Immature natural killer cell (primary cell): ENCODE measurements around the gene SEPTIN12. TPM values are rescaled to one million over a fixed set of nuclear protein-coding genes. Genes with fewer than 3 reads are reported as not detected.
A peak's percentile ranks its signal among the peaks of the same experiment; 100 is the strongest.

ENCODE experiments used
- DNase-seq, 3 donors: peaks; one replicate each; pipeline ENCODE4 v3.0.0; 2022; ENCODE audit warnings: mixed read lengths in 1 of 3
- H3K27ac Mint-ChIP-seq, 6 donors: one replicate each; pipeline ENCODE4 v1.8.0; 2020; ENCODE audit warnings: mixed read lengths in 6 of 6, mild to moderate bottlenecking in 5 of 6, inconsistent platforms in 4 of 6, moderate library complexity in 3 of 6
- H3K27me3 Mint-ChIP-seq, 3 donors: one replicate each; pipeline ENCODE4 v1.8.0; 2020 to 2021; ENCODE audit warnings: low read depth in 3 of 3, mild to moderate bottlenecking in 3 of 3, mixed read lengths in 3 of 3, moderate library complexity in 3 of 3, inconsistent platforms in 1 of 3
- H3K36me3 Mint-ChIP-seq, 3 donors: one replicate each; pipeline ENCODE4 v1.8.0; 2020; ENCODE audit warnings: mixed read lengths in 3 of 3, inconsistent platforms in 2 of 3, mild to moderate bottlenecking in 2 of 3
- H3K4me1 Mint-ChIP-seq, 2 donors: one replicate each; pipeline ENCODE4 v1.8.0; 2020; ENCODE audit warnings: inconsistent platforms in 2 of 2, mild to moderate bottlenecking in 2 of 2, mixed read lengths in 2 of 2, moderate library complexity in 1 of 2
- H3K4me3 Mint-ChIP-seq, 5 donors: one replicate each; pipeline ENCODE4 v1.8.0; 2020; ENCODE audit warnings: mild to moderate bottlenecking in 5 of 5, mixed read lengths in 5 of 5, inconsistent platforms in 3 of 5, moderate library complexity in 3 of 5
- H3K9me3 Mint-ChIP-seq, 6 donors: one replicate each; pipeline ENCODE4 v1.8.0; 2020; ENCODE audit warnings: mild to moderate bottlenecking in 6 of 6, mixed read lengths in 6 of 6, inconsistent platforms in 4 of 6, moderate library complexity in 3 of 6
- polyA plus RNA-seq, 3 donors: library from polyadenylated mRNA; unstranded; fragments of 300-500 nt; fragmentation: Illumina TruSeq; gene quantifications; one replicate each; pipeline ENCODE4 v1.2.3, GENCODE V29; 2021

The SEPTIN12 gene
- polyA plus RNA-seq, 3 donors from 2014 or later = not detected

GRCh38 chr16:4800290-4801041 is 12.3 kb upstream of the SEPTIN12 start:
- H3K27ac Mint-ChIP-seq = peak overlapping the region in 3 of 6 donors; percentile 16 to 40 (median 17)
- H3K4me1 Mint-ChIP-seq = peaks cover 11 to 14% of the 10 kb centered on the region in 2 donors
- no peak for DNase-seq
- H3K36me3 Mint-ChIP-seq = no peaks in the 10 kb centered on the region
- H3K4me3 Mint-ChIP-seq = peak overlapping the region; percentile 7 to 55 (median 48)
- H3K27me3 Mint-ChIP-seq = peaks cover 0 to 2% (median 0%) of the 10 kb centered on the region in 3 donors
- no peaks in the 10 kb centered on the region for H3K9me3 Mint-ChIP-seq

GRCh38 chr16:4799171-4799855 is 11.2 kb upstream of the SEPTIN12 start:
- Mint-ChIP-seq H3K36me3 (no peaks in the 10 kb centered on the region), H3K27ac (no peak overlapping the region), H3K27me3 (peaks cover 0 to 2% (median 0%) of the 10 kb centered on the region in 3 donors), H3K4me1 (peaks cover 11 to 14% of the 10 kb centered on the region in 2 donors), H3K4me3 (peak overlapping the region in 1 of 5 donors; percentile 21), H3K9me3 (no peaks in the 10 kb centered on the region)
- DNase-seq = no peak

GRCh38 chr16:4798456-4798855 is 10.3 kb upstream of the SEPTIN12 start:
- Mint-ChIP-seq H3K4me1 (peaks cover 7 to 12% of the 10 kb centered on the region in 2 donors), H3K36me3 (no peaks in the 10 kb centered on the region), H3K27me3 (peaks cover 0 to 2% (median 0%) of the 10 kb centered on the region in 3 donors), H3K4me3 (no peak overlapping the region), H3K27ac (no peak overlapping the region), H3K9me3 (no peaks in the 10 kb centered on the region)
- DNase-seq = no peak

DNA sequence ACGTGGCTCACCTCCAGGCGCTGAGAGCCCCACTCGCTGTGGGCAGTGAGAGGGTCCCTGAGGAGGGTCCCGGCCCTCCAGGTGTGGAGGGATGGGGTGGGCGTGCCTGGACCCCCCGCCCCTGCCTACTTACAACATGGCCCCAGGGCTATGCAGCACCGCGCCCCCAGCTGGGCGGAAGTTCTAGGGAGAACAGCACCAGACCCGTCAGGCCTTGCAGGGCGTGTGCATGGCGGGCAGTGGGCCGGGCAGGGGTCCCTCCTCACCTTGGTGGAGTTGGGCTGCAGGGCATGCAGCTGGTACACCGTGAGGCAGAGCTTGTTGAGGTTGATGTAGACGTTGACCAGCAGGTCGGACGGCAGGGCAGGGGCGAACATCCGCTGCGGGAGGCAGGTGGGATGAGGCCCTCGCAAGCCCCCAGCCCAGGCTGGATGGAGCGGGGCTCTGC is 9.7 kb upstream of the SEPTIN12 start:
- Mint-ChIP-seq H3K27ac (no peak overlapping the region), H3K27me3 (no peaks in the 10 kb centered on the region), H3K9me3 (no peaks in the 10 kb centered on the region), H3K36me3 (no peaks in the 10 kb centered on the region), H3K4me1 (peaks cover under 1 to 7% of the 10 kb centered on the region in 2 donors), H3K4me3 (no peak overlapping the region)
- no peak for DNase-seq

GRCh38 chr16:4796982-4797804 is 9.0 kb upstream of the SEPTIN12 start:
- Mint-ChIP-seq H3K27ac (no peak overlapping the region), H3K4me3 (no peak overlapping the region), H3K36me3 (no peaks in the 10 kb centered on the region), H3K27me3 (no peaks in the 10 kb centered on the region), H3K9me3 (no peaks in the 10 kb centered on the region), H3K4me1 (peaks cover 0 to 7% of the 10 kb centered on the region in 2 donors)
- DNase-seq = no peak

DNA sequence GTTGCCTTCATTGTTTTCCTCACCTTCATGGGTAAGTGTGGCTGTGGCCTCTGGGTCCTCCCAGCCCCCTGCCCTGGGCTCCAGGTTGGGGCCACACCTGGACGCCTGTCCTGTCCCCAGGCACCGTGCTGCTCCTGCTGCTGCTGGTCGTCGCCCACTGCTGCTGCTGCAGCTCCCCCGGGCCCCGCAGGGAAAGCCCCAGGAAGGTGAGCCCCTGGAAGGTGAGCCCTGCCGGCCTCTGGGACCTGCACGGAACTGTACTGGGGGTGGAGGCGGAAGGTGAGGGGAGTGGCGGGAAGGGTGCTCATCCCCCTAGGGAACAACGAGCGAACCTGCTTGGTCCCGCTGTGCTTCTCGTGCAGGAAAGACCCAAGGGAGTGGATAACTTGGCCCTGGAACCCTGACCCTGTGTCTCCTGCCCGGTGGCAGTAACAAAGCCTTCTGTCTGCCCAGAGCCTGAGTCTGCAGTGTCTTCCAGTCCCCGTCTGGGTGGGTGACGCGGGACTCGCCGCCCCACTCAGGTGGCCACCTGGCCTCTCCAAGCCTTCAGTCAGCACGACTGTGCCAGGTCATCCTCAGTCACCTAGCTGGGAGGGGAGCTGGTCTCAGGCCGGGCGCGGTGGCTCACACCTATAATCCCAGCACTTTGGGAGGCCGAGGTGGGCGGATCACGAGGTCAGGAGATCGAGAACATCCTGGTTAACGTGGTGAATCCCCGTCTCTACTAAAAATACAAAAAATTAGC is 7.9 kb upstream of the SEPTIN12 start:
- Mint-ChIP-seq H3K27ac (no peak overlapping the region), H3K4me3 (no peak overlapping the region), H3K4me1 (peaks cover 0 to 7% of the 10 kb centered on the region in 2 donors), H3K27me3 (no peaks in the 10 kb centered on the region), H3K36me3 (no peaks in the 10 kb centered on the region), H3K9me3 (no peaks in the 10 kb centered on the region)
- no peak for DNase-seq

GRCh38 chr16:4795181-4795827 is 7.2 kb upstream of the SEPTIN12 start, which contains the start of gene SMIM22:
TSS of gene SMIM22 (plus strand) at chr16:4795369. CDS start at chr16:4795735, 366 bp downstream.
- Mint-ChIP-seq H3K27me3 (peaks cover 0 to 2% (median 0%) of the 10 kb centered on the region in 3 donors), H3K27ac (no peak within 1 kb of the TSS), H3K4me3 (no peak within 1 kb of the TSS), H3K9me3 (no peaks in the 10 kb centered on the region), H3K4me1 (peaks cover 0 to under 1% of the 10 kb centered on the region in 2 donors), H3K36me3 (no peaks in the 10 kb centered on the region)
- no peak for DNase-seq

DNA sequence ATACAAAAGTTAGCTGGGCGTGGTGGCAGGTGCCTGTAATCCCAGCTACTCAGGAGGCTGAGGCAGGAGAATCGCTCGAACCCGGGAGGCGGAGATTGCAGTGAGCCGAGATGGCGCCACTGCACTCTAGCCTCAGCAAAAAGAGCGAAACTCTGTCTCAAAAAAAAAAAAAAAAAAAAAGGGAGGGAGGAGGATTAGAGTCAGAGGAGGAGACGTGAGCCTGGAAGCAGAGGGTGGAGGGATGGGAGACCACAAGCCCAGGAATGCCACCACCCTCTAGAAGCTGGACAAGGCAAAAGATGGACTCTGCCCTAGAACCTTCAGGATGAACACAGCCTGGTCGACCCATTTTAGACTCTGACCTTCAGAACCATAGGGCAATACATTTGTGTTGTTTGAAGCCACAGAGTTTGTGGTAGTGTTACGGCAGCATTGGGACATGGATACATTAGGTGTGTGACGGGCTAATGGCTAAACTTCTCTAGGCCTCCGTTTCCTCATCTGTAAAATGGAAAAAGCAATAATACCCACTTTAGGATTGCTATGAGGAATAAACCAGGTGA is 4.9 kb upstream of the SEPTIN12 start:
- H3K4me3 Mint-ChIP-seq = no peak overlapping the region
- peaks cover 0 to 5% (median 2%) of the 10 kb centered on the region in 3 donors for H3K27me3 Mint-ChIP-seq
- H3K4me1 Mint-ChIP-seq = no peaks in the 10 kb centered on the region
- no peak for DNase-seq
- H3K27ac Mint-ChIP-seq = no peak overlapping the region
- H3K36me3 Mint-ChIP-seq = no peaks in the 10 kb centered on the region
- H3K9me3 Mint-ChIP-seq = no peaks in the 10 kb centered on the region

DNA sequence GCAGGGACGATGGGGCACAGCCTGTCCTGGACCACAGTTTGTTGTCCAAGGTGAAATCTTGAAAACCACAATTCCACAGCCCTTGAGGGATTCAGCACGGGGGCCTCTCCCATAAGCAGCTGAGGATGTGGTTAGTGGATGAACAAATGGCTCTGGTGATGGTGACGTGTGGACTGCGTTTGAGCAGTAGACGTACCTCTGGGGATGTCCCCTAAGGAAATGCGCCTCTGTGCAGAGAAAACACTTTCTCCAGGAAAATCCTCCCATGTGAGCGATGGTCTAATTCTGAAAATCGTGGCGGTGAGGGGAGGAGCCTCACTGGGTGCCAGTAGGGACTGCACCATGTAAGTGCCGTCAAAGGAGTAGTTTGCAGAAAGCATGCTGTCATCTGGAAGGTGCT is 2.7 kb upstream of the SEPTIN12 start:
- Mint-ChIP-seq H3K4me1 (no peaks in the 10 kb centered on the region), H3K4me3 (no peak overlapping the region), H3K27me3 (peaks cover 0 to 5% (median 3%) of the 10 kb centered on the region in 3 donors), H3K36me3 (no peaks in the 10 kb centered on the region), H3K27ac (no peak overlapping the region), H3K9me3 (no peaks in the 10 kb centered on the region)
- DNase-seq = no peak

DNA sequence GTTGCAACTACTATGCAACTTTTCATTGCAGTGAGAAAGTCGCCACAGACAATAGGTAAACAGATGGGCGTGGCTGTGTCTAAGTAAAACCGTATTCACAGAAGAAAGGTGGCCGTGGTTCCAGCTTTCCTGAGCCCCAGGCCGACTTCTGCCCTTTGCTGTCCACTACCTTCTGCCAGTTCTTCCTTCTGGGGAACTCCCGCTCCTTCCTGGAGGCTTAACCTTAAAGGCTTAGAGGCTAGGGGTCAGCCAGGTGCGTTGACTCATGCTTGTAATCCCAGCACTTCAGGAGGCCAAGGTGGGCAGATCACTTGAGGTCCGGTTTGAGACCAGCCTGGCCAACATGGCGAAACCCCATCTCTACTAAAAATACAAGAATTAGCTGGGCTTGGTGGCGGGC is 2.1 kb upstream of the SEPTIN12 start:
- peaks cover 0 to 5% (median 3%) of the 10 kb centered on the region in 3 donors for H3K27me3 Mint-ChIP-seq

DNA sequence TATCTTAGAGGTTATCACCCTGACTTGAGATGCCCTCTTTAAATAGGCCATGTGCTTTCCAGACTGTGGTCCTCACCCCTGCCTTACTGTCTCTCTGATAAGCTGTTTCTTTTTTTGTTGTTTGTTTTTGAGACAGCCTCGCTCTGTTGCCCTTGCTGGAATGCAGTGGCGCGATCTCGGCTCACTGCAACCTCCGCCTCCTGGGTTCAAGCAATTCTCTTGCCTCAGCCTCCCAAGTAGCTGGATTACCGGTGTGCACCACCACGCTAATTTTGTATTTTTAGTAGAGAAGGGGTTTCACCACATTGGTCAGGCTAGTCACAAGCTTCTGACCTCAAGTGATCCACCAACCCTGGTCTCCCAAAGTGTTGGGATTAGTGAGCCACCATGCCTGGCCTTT is 765 bp upstream of the SEPTIN12 start:
- Mint-ChIP-seq H3K27me3 (peaks cover 0 to 8% (median 3%) of the 10 kb centered on the region in 3 donors), H3K27ac (no peak overlapping the region), H3K9me3 (no peaks in the 10 kb centered on the region), H3K36me3 (no peaks in the 10 kb centered on the region), H3K4me3 (no peak overlapping the region), H3K4me1 (no peaks in the 10 kb centered on the region)
- DNase-seq = no peak

More for the DNA sequence above, 2.1 kb upstream of the SEPTIN12 start:
- Mint-ChIP-seq H3K9me3 (no peaks in the 10 kb centered on the region), H3K36me3 (no peaks in the 10 kb centered on the region), H3K27ac (no peak overlapping the region), H3K4me3 (no peak overlapping the region), H3K4me1 (no peaks in the 10 kb centered on the region)
- no peak for DNase-seq

DNA sequence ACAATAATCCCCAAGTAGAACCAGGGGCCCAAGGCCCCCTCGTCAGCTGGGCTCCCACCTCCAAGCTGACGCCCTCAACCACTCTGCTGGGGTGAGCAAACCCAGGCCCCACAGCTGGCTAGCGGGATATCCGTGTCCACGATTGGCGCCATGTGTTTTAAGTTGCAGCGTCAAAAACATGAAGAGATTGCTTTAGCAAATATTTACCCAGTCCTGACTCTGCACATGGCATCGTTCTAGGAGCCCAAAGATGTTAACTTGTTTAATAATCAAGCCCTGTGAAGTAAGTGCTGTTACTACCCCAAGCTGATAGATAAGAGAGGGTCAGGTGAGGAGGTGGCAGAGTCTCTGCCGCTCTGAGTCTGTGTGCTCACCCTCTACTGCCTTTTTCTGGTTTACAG is 344 bp upstream of the SEPTIN12 start:
- no peak for DNase-seq
- H3K27me3 Mint-ChIP-seq = peaks cover 0 to 8% (median 3%) of the 10 kb centered on the region in 3 donors
- H3K36me3 Mint-ChIP-seq = no peaks in the 10 kb centered on the region
- no peaks in the 10 kb centered on the region for H3K9me3 Mint-ChIP-seq
- H3K4me1 Mint-ChIP-seq = no peaks in the 10 kb centered on the region
- H3K27ac Mint-ChIP-seq = no peak overlapping the region
- no peak overlapping the region for H3K4me3 Mint-ChIP-seq
